Neural cell (in vitro differentiated cells): Measurements from ENCODE around the gene IQCN. TPM values are rescaled to one million over a fixed set of nuclear protein-coding genes. Genes with fewer than 3 reads are reported as not detected.

ENCODE experiments used
- H2AFZ ChIP-seq: fragments of 200-600, 300-800 bp; sonication (generic), shearing (Covaris generic); 2 replicates; pipeline ENCODE4 v1.6.0; 2014; ENCODE audit warnings: low read depth, mild to moderate bottlenecking, antibody characterized with exemption, low read length, moderate library complexity
- H3F3A ChIP-seq: fragments of 200-600 bp; shearing (Covaris generic); 2 replicates; pipeline ENCODE4 v1.6.1; 2016; ENCODE audit warnings: mild to moderate bottlenecking, moderate library complexity, mixed read lengths, antibody characterized with exemption, low read length; ENCODE audit not compliant: insufficient read depth, poor library complexity, severe bottlenecking
- H3K27ac ChIP-seq: fragments of 200-600, 300-800 bp; sonication (generic), shearing (Covaris generic); 2 replicates; pipeline ENCODE4 v1.5.1; 2014; ENCODE audit warnings: mild to moderate bottlenecking, low read length, moderate library complexity
- H3K27me3 ChIP-seq: fragments of 300-800, 200-600 bp; sonication (generic), shearing (Covaris generic); 2 replicates; pipeline ENCODE4 v1.6.0; 2014; ENCODE audit warnings: mild to moderate bottlenecking, low read depth, low read length, moderate library complexity; ENCODE audit not compliant: insufficient read depth
- H3K36me3 ChIP-seq: fragments of 300-800, 200-600 bp; sonication (generic), shearing (Covaris generic); 2 replicates; pipeline ENCODE4 v1.5.1; 2014; ENCODE audit warnings: mild to moderate bottlenecking, antibody characterized with exemption, low read length, moderate library complexity; ENCODE audit not compliant: insufficient read depth
- H3K4me2 ChIP-seq: fragments of 300-800, 200-600 bp; sonication (generic), shearing (Covaris generic); 2 replicates; pipeline ENCODE4 v1.6.0; 2014; ENCODE audit warnings: mild to moderate bottlenecking, low read length
- H3K4me3 ChIP-seq: fragments of 300-800, 200-600 bp; sonication (generic), shearing (Covaris generic); 2 replicates; pipeline ENCODE4 v1.5.1; 2014; ENCODE audit warnings: mild to moderate bottlenecking, low read length, moderate library complexity
- H3K79me2 ChIP-seq: fragments of 200-600 bp; shearing (Covaris generic); replicated peaks from 2 replicates; pipeline ENCODE4 v1.6.0; 2014; ENCODE audit warnings: mild to moderate bottlenecking, low read length, moderate library complexity; ENCODE audit not compliant: insufficient read depth
- H3K9ac ChIP-seq: fragments of 300-800, 200-600 bp; sonication (generic), shearing (Covaris generic); 2 replicates; pipeline ENCODE4 v1.6.1; 2016; ENCODE audit warnings: mild to moderate bottlenecking, low read length, mixed read lengths
- H3K9me2 ChIP-seq: fragments of 200-600 bp; shearing (Covaris generic); 2 replicates; pipeline ENCODE4 v1.6.1; 2016; ENCODE audit warnings: mild to moderate bottlenecking, low read length, mixed read lengths; ENCODE audit not compliant: insufficient read depth
- H3K9me3 ChIP-seq: fragments of 200-600, 300-800 bp; sonication (generic), shearing (Covaris generic); 2 replicates; pipeline ENCODE4 v1.6.1; 2016; ENCODE audit warnings: mild to moderate bottlenecking, mixed run types, low read length, moderate library complexity, mixed read lengths
- H4K20me1 ChIP-seq: fragments of 200-600 bp; shearing (Covaris generic); 2 replicates; pipeline ENCODE4 v1.6.1; 2016; ENCODE audit warnings: mild to moderate bottlenecking, mixed run types; ENCODE audit not compliant: insufficient read depth
- EP300 ChIP-seq: fragments of 450-650 bp; conservative IDR thresholded peaks from 2 replicates; pipeline ENCODE4 v1.6.1; 2014; ENCODE audit warnings: antibody characterized with exemption, mild to moderate bottlenecking, moderate library complexity; ENCODE audit not compliant: poor library complexity, severe bottlenecking
- EZH2 ChIP-seq: fragments of 200-600, 300-800 bp; shearing (Covaris generic), sonication (generic); IDR thresholded peaks from 2 replicates; pipeline ENCODE4 v1.6.1; 2014; ENCODE audit warnings: antibody characterized with exemption, low read length, borderline replicate concordance, mild to moderate bottlenecking; ENCODE audit not compliant: insufficient read depth, poor library complexity, severe bottlenecking
- MXI1 ChIP-seq: fragments of 450-650 bp; conservative IDR thresholded peaks from 2 replicates; pipeline ENCODE4 v1.6.1; 2014; ENCODE audit warnings: antibody characterized with exemption, mild to moderate bottlenecking; ENCODE audit not compliant: poor library complexity, severe bottlenecking
- POLR2AphosphoS5 ChIP-seq: IDR thresholded peaks from 2 replicates; pipeline ENCODE4 v1.6.1; 2012
- RAD21 ChIP-seq: fragments of 450-650 bp; conservative IDR thresholded peaks from 2 replicates; pipeline ENCODE4 v1.6.1; 2014; ENCODE audit warnings: antibody characterized with exemption, mild to moderate bottlenecking, moderate library complexity
- SMC3 ChIP-seq: fragments of 450-650 bp; conservative IDR thresholded peaks from 2 replicates; pipeline ENCODE4 v1.6.1; 2014; ENCODE audit warnings: antibody characterized with exemption, mild to moderate bottlenecking, moderate library complexity; ENCODE audit not compliant: poor library complexity
- TAF1 ChIP-seq: IDR thresholded peaks from 2 replicates; pipeline ENCODE4 v1.6.1; 2012; ENCODE audit warnings: low read depth
- polyA plus RNA-seq: library from polyadenylated mRNA; depleted of rRNA; stranded (reverse); fragments of >200 nt; gene quantifications from 2 replicates; pipeline ENCODE4 v1.2.3, GENCODE V29; 2014
- TF ChIP-seq, protein P1 (sequence below): IDR thresholded peaks from 2 replicates; pipeline ENCODE4 v1.6.1; 2012; ENCODE audit warnings: borderline replicate concordance
- TF ChIP-seq, protein P2 (sequence below): fragments of 450-650 bp; IDR thresholded peaks from 2 replicates; pipeline ENCODE4 v1.5.1; 2014; ENCODE audit warnings: antibody characterized with exemption, mild to moderate bottlenecking, moderate library complexity; ENCODE audit not compliant: poor library complexity, severe bottlenecking

Gene IQCN
- polyA plus RNA-seq, 1 donor from 2014 or later = 2.5 TPM

DNA sequence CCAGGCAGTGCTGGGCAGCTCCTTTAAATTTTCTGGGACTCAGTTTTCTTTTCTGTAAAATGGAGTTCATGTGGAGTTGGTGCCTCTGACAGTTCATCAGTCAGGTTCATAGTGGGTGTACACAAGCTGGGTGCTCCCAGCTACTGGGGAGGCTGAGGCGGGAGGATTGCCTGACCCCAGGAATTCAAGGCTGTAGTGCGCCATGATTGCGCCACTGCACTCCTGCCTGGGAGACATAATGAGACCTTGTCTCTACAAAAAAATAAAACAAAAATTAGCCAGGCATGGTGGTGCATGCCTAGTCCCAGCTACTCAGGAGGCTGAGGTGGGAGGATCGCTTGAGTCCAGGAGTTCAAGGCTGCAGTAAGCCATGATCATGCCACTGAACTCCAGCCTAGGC is 21.1 kb downstream of the IQCN start:
- no peaks in the 10 kb centered on the region for H3K9me3 ChIP-seq
- no peak for TF ChIP-seq EP300
- no peak for TF ChIP-seq POLR2AphosphoS5
- TF ChIP-seq SMC3 = no peak
- no peak for TF ChIP-seq EZH2
- TF ChIP-seq, protein P1, sequence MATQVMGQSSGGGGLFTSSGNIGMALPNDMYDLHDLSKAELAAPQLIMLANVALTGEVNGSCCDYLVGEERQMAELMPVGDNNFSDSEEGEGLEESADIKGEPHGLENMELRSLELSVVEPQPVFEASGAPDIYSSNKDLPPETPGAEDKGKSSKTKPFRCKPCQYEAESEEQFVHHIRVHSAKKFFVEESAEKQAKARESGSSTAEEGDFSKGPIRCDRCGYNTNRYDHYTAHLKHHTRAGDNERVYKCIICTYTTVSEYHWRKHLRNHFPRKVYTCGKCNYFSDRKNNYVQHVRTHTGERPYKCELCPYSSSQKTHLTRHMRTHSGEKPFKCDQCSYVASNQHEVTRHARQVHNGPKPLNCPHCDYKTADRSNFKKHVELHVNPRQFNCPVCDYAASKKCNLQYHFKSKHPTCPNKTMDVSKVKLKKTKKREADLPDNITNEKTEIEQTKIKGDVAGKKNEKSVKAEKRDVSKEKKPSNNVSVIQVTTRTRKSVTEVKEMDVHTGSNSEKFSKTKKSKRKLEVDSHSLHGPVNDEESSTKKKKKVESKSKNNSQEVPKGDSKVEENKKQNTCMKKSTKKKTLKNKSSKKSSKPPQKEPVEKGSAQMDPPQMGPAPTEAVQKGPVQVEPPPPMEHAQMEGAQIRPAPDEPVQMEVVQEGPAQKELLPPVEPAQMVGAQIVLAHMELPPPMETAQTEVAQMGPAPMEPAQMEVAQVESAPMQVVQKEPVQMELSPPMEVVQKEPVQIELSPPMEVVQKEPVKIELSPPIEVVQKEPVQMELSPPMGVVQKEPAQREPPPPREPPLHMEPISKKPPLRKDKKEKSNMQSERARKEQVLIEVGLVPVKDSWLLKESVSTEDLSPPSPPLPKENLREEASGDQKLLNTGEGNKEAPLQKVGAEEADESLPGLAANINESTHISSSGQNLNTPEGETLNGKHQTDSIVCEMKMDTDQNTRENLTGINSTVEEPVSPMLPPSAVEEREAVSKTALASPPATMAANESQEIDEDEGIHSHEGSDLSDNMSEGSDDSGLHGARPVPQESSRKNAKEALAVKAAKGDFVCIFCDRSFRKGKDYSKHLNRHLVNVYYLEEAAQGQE = no peak
- no peak for TF ChIP-seq RAD21
- TF ChIP-seq TAF1 = no peak
- TF ChIP-seq MXI1 = no peak
- no peaks in the 10 kb centered on the region for H3K9me2 ChIP-seq
- no peak overlapping the region for H3K4me2 ChIP-seq
- no peaks in the 10 kb centered on the region for H3K79me2 ChIP-seq
- no peaks in the 10 kb centered on the region for H3F3A ChIP-seq
- H3K36me3 ChIP-seq = no peaks in the 10 kb centered on the region
- no peak overlapping the region for H2AFZ ChIP-seq
- H4K20me1 ChIP-seq = no peaks in the 10 kb centered on the region
- H3K4me3 ChIP-seq = no peak overlapping the region
- peaks cover 15% of the 10 kb centered on the region for H3K27me3 ChIP-seq
- H3K9ac ChIP-seq = no peak overlapping the region
- no peak overlapping the region for H3K27ac ChIP-seq

DNA sequence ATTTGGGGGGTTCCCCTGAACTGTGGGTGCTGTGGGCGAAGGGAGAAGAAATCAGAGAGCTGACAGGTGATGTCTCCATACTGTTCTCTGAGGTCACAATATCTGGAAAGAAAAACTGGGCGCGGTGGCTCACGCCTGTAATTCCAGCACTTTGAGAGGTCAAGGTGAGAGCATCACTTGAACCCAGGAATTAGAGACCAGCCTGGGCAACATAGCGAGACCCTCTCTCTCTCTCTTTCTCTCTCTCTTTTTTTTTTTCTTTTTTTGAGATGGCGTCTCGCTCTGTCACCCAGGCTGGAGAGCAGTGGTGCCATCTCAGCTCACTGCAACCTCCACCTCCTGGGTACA is 21.9 kb downstream of the IQCN start:
- TF ChIP-seq EP300 = no peak
- TF ChIP-seq EZH2 = no peak
- TF ChIP-seq TAF1 = no peak
- no peak for TF ChIP-seq POLR2AphosphoS5
- TF ChIP-seq, protein P1 = no peak
- no peak for TF ChIP-seq SMC3
- TF ChIP-seq, protein P2, sequence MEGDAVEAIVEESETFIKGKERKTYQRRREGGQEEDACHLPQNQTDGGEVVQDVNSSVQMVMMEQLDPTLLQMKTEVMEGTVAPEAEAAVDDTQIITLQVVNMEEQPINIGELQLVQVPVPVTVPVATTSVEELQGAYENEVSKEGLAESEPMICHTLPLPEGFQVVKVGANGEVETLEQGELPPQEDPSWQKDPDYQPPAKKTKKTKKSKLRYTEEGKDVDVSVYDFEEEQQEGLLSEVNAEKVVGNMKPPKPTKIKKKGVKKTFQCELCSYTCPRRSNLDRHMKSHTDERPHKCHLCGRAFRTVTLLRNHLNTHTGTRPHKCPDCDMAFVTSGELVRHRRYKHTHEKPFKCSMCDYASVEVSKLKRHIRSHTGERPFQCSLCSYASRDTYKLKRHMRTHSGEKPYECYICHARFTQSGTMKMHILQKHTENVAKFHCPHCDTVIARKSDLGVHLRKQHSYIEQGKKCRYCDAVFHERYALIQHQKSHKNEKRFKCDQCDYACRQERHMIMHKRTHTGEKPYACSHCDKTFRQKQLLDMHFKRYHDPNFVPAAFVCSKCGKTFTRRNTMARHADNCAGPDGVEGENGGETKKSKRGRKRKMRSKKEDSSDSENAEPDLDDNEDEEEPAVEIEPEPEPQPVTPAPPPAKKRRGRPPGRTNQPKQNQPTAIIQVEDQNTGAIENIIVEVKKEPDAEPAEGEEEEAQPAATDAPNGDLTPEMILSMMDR = no peak
- no peak for TF ChIP-seq RAD21
- no peak for TF ChIP-seq MXI1
- Histone ChIP-seq H3K27ac (no peak overlapping the region), H3K27me3 (peaks cover 15% of the 10 kb centered on the region), H3K9me2 (no peaks in the 10 kb centered on the region), H3K4me2 (no peak overlapping the region), H2AFZ (no peak overlapping the region), H3K9me3 (no peaks in the 10 kb centered on the region), H3F3A (no peaks in the 10 kb centered on the region), H3K4me3 (no peak overlapping the region), H4K20me1 (no peaks in the 10 kb centered on the region), H3K79me2 (no peaks in the 10 kb centered on the region), H3K9ac (no peak overlapping the region), H3K36me3 (no peaks in the 10 kb centered on the region)
